K562 (cell line): ENCODE data around the gene SIM2. TPM values are rescaled to one million over a fixed set of nuclear protein-coding genes. Genes with fewer than 3 reads are reported as not detected.

Experiments
- ATAC-seq: fragments of 200-7000 bp; cut with Tn5 transposase; 3 replicates; pipeline ENCODE4 v1.9.1; 2020; ENCODE audit warnings: moderate library complexity
- BruUV-seq: library from RNA; stranded (reverse); fragments of 400-500 nt; replicated peaks from 2 replicates; lab custom pipeline; 2021; lab: Mats Ljungman, UMichigan
- CTCF ChIA-PET: fragments of 300-600 bp; formaldehyde crosslinking; extraction: SDS; loops from one replicate; lab custom pipeline; 2021; ENCODE audit warnings: low intra/inter-chr PET ratio; lab: Yijun Ruan, JAX
- POLR2A ChIA-PET: fragments of 300-600, 350-650 bp; sonication (Branson Sonifier 250); formaldehyde crosslinking; extraction: SDS; loops from one replicate; lab custom pipeline; 2021; ENCODE audit warnings: antibody characterized with exemption, inconsistent platforms; lab: Yijun Ruan, JAX
- DNase-seq, 4 experiments: peaks; one replicate each; pipeline versions ENCODE4 v3.0.0 to v3.0.0-alpha.2; 2011 to 2018; ENCODE audit warnings: low spot score in 3 of 4, mixed read lengths in 3 of 4; ENCODE audit errors: extremely low read depth in 1 of 4
- FAIRE-seq: peaks from 2 replicates; lab custom pipeline; 2011; peaks lifted over from hg19 to GRCh38; lab: Jason Lieb, UNC
- H2AFZ ChIP-seq: 2 replicates; pipeline ENCODE4 v1.6.0; 2011; ENCODE audit warnings: low read depth, low read length, control low read depth, inconsistent platforms
- H3K27ac ChIP-seq: fragments of 200-600 bp; 3 replicates; pipeline ENCODE4 v1.8.0; 2011; ENCODE audit warnings: low read depth, mild to moderate bottlenecking, control low read depth, inconsistent platforms, low read length, moderate library complexity, mixed read lengths; ENCODE audit errors: extremely low read depth
- H3K27me3 ChIP-seq, 2 experiments: fragments of 300-600 bp in 1 of 2; 2 replicates in 1 of 2; 3 replicates in 1 of 2; pipeline versions ENCODE4 v1.6.0 to v1.8.0; 2011; ENCODE audit warnings: inconsistent platforms in 2 of 2, low read length in 2 of 2, mild to moderate bottlenecking in 1 of 2, mixed read lengths in 1 of 2, moderate library complexity in 1 of 2; ENCODE audit not compliant: control insufficient read depth in 2 of 2, insufficient read depth in 2 of 2
- H3K36me3 ChIP-seq: fragments of 300-600 bp; 3 replicates; pipeline ENCODE4 v1.8.0; 2011; ENCODE audit warnings: mild to moderate bottlenecking, low read length, inconsistent platforms; ENCODE audit not compliant: control insufficient read depth, insufficient read depth
- H3K4me1 ChIP-seq, 2 experiments: fragments of 200-600 bp in 1 of 2; replicated peaks in 1 of 2; 2 replicates in 1 of 2; 3 replicates in 1 of 2; pipeline versions ENCODE4 v1.5.1 to v1.8.0; 2011; ENCODE audit warnings: inconsistent platforms in 2 of 2, low read length in 2 of 2, mild to moderate bottlenecking in 1 of 2, mixed read lengths in 1 of 2, moderate library complexity in 1 of 2; ENCODE audit not compliant: control insufficient read depth in 2 of 2, insufficient read depth in 2 of 2
- H3K4me2 ChIP-seq: 2 replicates; pipeline ENCODE4 v1.6.1; 2011; ENCODE audit warnings: low read length, control low read depth, inconsistent platforms, mixed read lengths; ENCODE audit not compliant: insufficient read depth
- H3K4me3 ChIP-seq: fragments of 200-600 bp; sonication (generic), shearing (Covaris generic); 2 replicates; pipeline ENCODE4 v1.5.1; 2016; ENCODE audit warnings: control low read depth, inconsistent platforms
- H3K79me2 ChIP-seq: fragments of 200-600 bp; 3 replicates; pipeline ENCODE4 v1.8.0; 2011; ENCODE audit warnings: low read length, inconsistent platforms; ENCODE audit not compliant: control insufficient read depth, insufficient read depth
- H3K9ac ChIP-seq, 2 experiments: 2 replicates each; pipeline versions ENCODE4 v1.6.0 to v1.6.1; 2011; ENCODE audit warnings: low read depth in 2 of 2, low read length in 2 of 2, control low read depth in 1 of 2, inconsistent platforms in 1 of 2, mild to moderate bottlenecking in 1 of 2, mixed read lengths in 1 of 2; ENCODE audit not compliant: insufficient read depth in 1 of 2
- H3K9me1 ChIP-seq: one replicate; pipeline ENCODE4 v1.6.0; 2011; ENCODE audit warnings: inconsistent platforms, mild to moderate bottlenecking, low read length, moderate library complexity; ENCODE audit not compliant: control insufficient read depth, insufficient read depth
- H3K9me3 ChIP-seq: replicated peaks from 2 replicates; pipeline ENCODE4 v1.5.1; 2011; ENCODE audit warnings: low read depth, low read length, inconsistent platforms; ENCODE audit not compliant: control insufficient read depth, insufficient read depth
- H4K20me1 ChIP-seq: replicated peaks from 2 replicates; pipeline ENCODE4 v1.6.1; 2011; ENCODE audit warnings: low read length, inconsistent platforms, mixed read lengths; ENCODE audit not compliant: control insufficient read depth, insufficient read depth
- GABPA ChIP-seq: fragments of 200-800 bp; sonication (Bioruptor generic); conservative IDR thresholded peaks from 2 replicates; pipeline ENCODE4 v1.6.1; 2016; ENCODE audit warnings: low read depth, missing genetic modification characterization, missing compliant biosample characterization
- KLF1 ChIP-seq: fragments of 450-650 bp; IDR thresholded peaks from 2 replicates; pipeline ENCODE4 v1.6.1; 2016; ENCODE audit warnings: missing genetic modification characterization, missing compliant biosample characterization
- NFYB ChIP-seq: IDR thresholded peaks from 2 replicates; pipeline ENCODE4 v1.6.1; 2011; ENCODE audit warnings: mild to moderate bottlenecking, moderate library complexity; ENCODE audit not compliant: insufficient read length; ENCODE audit errors: extremely low read depth
- POLR3G ChIP-seq: IDR thresholded peaks from 2 replicates; pipeline ENCODE4 v1.6.1; 2011; ENCODE audit not compliant: insufficient read length, insufficient replicate concordance; ENCODE audit errors: extremely low read depth
- POU5F1 ChIP-seq: fragments of 150-350 bp; IDR thresholded peaks from 2 replicates; pipeline ENCODE4 v1.6.1; 2014; ENCODE audit warnings: borderline replicate concordance, low read length, low read depth, mild to moderate bottlenecking; ENCODE audit not compliant: partially characterized antibody
- SMAD1 ChIP-seq: fragments of 150-350 bp; IDR thresholded peaks from 2 replicates; pipeline ENCODE4 v1.6.1; 2014; ENCODE audit warnings: low read length, low read depth; ENCODE audit not compliant: partially characterized antibody
- SOX6 ChIP-seq: fragments of 450-650 bp; IDR thresholded peaks from 2 replicates; pipeline ENCODE4 v1.6.1; 2014; ENCODE audit warnings: mild to moderate bottlenecking
- WGBS: fragments of 100-300 bp; shearing (Covaris generic); methylation state at CpG from one replicate; pipeline ENCODE4 v1.1.6; 2016; ENCODE audit warnings: low coverage, mixed read lengths; ENCODE audit not compliant: insufficient coverage; ENCODE audit errors: missing lambda C conversion rate; 5-methylcytosine and 5-hydroxymethylcytosine counted together
- in situ Hi-C: fragments of 300-500 bp; cut with MboI; formaldehyde crosslinking; loops from 4 replicates; pipeline ENCODE4 v1.15.0; 2018; ENCODE audit warnings: inconsistent platforms, mixed read lengths
- intact Hi-C: fragments of 100-400 bp; cut with micrococcal nuclease; formaldehyde crosslinking; loops from 2 replicates; pipeline ENCODE4 v1.14.2; 2022
- polyA plus RNA-seq, 8 experiments: library from polyadenylated mRNA; depleted of rRNA in 4 of 8; stranded (reverse) in 5 of 8; unstranded in 3 of 8; fragments of >200 nt; fragmentation: Nextera tagmentation in 2 of 8; fragmentation: Illumina TruSeq in 1 of 8; extraction: Ambion mirVana in 2 of 8; extraction: Trizol in 1 of 8; gene quantifications; 2 replicates each; pipeline versions ENCODE4 v1.2.1 to v1.2.3, GENCODE V29; 2011 to 2014; ENCODE audit warnings: inconsistent platforms in 1 of 8, missing spikeins in 1 of 8
- total RNA-seq, 7 experiments: library from RNA; depleted of rRNA in 6 of 7; stranded (reverse); fragments of >200 nt in 6 of 7; fragmentation: Illumina TruSeq in 2 of 7; extraction: Trizol in 2 of 7; gene quantifications; 2 replicates each; pipeline versions ENCODE4 v1.2.1 to v1.2.3, GENCODE V29; 2011 to 2021; ENCODE audit warnings: low replicate concordance in 1 of 7
- TF ChIP-seq, protein P1 (sequence below): IDR thresholded peaks from 2 replicates; pipeline ENCODE4 v1.6.1; 2011; ENCODE audit not compliant: insufficient read length; ENCODE audit errors: extremely low read depth
- TF ChIP-seq, protein P2 (sequence below): fragments of 450-650 bp; IDR thresholded peaks from 2 replicates; pipeline ENCODE4 v1.7.1; 2018; ENCODE audit warnings: mild to moderate bottlenecking, low read depth; ENCODE audit not compliant: partially characterized antibody
- TF ChIP-seq, protein P3 (sequence below): fragments of 200-800 bp; sonication (Bioruptor generic); IDR thresholded peaks from 2 replicates; pipeline ENCODE4 v1.6.1; 2017; ENCODE audit warnings: missing genetic modification characterization, missing compliant biosample characterization
- TF ChIP-seq, protein P4 (sequence below), 2 experiments: fragments of 450-650 bp in 1 of 2; sonication (generic) in 1 of 2; formaldehyde crosslinking; conservative IDR thresholded peaks; 2 replicates each; pipeline versions ENCODE4 v1.4.0 to v1.8.1; 2020 to 2022; ENCODE audit warnings: mild to moderate bottlenecking in 1 of 2, missing genetic modification reagents in 1 of 2
- TF ChIP-seq, protein P5 (sequence below): fragments of 450-650 bp; IDR thresholded peaks from 2 replicates; pipeline ENCODE4 v1.6.1; 2017; ENCODE audit warnings: antibody characterized with exemption

Gene SIM2
- total and polyA plus RNA-seq, 9 of the 15 experiments (the other 6 are each of a cell fraction or from before 2014, with no cell fraction given) = 0.07 to 0.11 (median 0.08) TPM; not detected in 6

DNA sequence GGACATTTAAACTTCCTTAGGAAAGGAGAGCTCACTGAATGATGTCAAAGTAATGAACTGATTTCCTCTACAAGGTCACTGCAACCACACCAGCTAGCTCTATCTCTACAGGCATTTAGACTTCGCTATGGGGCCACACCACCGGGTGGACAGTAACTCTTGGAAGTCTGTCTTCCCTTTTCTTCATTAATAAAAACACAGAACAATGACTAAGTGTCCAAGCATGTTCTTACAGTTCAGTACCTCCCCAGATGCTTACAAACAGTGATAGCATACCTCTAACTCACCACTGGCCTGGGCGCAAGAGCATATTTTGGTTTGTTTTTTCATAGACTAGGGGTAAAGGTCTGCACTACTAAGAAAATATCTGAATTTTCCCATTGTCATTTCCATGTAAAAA, 54.6 kb downstream of the SIM2 start:
- H3K79me2 ChIP-seq = no peaks in the 10 kb centered on the region
- 44% methylated on average over 3 of the region's 3 CpGs for WGBS
- ChIA-PET CTCF (no interaction called here), POLR2A (interaction anchor here (0.6 to 1.4 kb wide), 3 partner anchors 8 to 24 kb away, joined by 3 to 4 read pairs (median 3); no protein-coding TSS in a partner anchor)
- no peak for DNase-seq
- H3K4me2 ChIP-seq = no peak overlapping the region
- BruUV-seq = no TSS peak
- H3K9me3 ChIP-seq = no peaks in the 10 kb centered on the region
- no peaks in the 10 kb centered on the region for H3K9me1 ChIP-seq
- FAIRE-seq = no peak
- no peak overlapping the region for H3K27ac ChIP-seq
- H3K4me3 ChIP-seq = no peak overlapping the region
- no peaks in the 10 kb centered on the region for H3K4me1 ChIP-seq
- 0 out of 3 replicates have a peak, but pooled peaks cover 6% of the 10 kb centered on the region for H3K36me3 ChIP-seq
- H3K9ac ChIP-seq = no peak overlapping the region
- no peaks in the 10 kb centered on the region for H3K27me3 ChIP-seq
- ATAC-seq = no peak
- no peaks in the 10 kb centered on the region for H4K20me1 ChIP-seq
- H2AFZ ChIP-seq = no peak overlapping the region
- intact Hi-C loops = no loop called here
- in situ Hi-C loops = no loop called here
- TF ChIP-seq SOX6 = no peak
- no peak for TF ChIP-seq POU5F1
- TF ChIP-seq, protein P1, sequence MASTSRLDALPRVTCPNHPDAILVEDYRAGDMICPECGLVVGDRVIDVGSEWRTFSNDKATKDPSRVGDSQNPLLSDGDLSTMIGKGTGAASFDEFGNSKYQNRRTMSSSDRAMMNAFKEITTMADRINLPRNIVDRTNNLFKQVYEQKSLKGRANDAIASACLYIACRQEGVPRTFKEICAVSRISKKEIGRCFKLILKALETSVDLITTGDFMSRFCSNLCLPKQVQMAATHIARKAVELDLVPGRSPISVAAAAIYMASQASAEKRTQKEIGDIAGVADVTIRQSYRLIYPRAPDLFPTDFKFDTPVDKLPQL = no peak
- TF ChIP-seq SMAD1 = no peak
- TF ChIP-seq, protein P2, sequence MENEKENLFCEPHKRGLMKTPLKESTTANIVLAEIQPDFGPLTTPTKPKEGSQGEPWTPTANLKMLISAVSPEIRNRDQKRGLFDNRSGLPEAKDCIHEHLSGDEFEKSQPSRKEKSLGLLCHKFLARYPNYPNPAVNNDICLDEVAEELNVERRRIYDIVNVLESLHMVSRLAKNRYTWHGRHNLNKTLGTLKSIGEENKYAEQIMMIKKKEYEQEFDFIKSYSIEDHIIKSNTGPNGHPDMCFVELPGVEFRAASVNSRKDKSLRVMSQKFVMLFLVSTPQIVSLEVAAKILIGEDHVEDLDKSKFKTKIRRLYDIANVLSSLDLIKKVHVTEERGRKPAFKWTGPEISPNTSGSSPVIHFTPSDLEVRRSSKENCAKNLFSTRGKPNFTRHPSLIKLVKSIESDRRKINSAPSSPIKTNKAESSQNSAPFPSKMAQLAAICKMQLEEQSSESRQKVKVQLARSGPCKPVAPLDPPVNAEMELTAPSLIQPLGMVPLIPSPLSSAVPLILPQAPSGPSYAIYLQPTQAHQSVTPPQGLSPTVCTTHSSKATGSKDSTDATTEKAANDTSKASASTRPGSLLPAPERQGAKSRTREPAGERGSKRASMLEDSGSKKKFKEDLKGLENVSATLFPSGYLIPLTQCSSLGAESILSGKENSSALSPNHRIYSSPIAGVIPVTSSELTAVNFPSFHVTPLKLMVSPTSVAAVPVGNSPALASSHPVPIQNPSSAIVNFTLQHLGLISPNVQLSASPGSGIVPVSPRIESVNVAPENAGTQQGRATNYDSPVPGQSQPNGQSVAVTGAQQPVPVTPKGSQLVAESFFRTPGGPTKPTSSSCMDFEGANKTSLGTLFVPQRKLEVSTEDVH = no peak
- TF ChIP-seq, protein P3, sequence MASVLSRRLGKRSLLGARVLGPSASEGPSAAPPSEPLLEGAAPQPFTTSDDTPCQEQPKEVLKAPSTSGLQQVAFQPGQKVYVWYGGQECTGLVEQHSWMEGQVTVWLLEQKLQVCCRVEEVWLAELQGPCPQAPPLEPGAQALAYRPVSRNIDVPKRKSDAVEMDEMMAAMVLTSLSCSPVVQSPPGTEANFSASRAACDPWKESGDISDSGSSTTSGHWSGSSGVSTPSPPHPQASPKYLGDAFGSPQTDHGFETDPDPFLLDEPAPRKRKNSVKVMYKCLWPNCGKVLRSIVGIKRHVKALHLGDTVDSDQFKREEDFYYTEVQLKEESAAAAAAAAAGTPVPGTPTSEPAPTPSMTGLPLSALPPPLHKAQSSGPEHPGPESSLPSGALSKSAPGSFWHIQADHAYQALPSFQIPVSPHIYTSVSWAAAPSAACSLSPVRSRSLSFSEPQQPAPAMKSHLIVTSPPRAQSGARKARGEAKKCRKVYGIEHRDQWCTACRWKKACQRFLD = no peak
- no peak for TF ChIP-seq KLF1
- TF ChIP-seq, protein P4, sequence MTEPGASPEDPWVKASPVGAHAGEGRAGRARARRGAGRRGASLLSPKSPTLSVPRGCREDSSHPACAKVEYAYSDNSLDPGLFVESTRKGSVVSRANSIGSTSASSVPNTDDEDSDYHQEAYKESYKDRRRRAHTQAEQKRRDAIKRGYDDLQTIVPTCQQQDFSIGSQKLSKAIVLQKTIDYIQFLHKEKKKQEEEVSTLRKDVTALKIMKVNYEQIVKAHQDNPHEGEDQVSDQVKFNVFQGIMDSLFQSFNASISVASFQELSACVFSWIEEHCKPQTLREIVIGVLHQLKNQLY (CRISPR knock-in tag; conservative IDR thresholded peaks at IDR 0.05) = no peak
- TF ChIP-seq, protein P5, sequence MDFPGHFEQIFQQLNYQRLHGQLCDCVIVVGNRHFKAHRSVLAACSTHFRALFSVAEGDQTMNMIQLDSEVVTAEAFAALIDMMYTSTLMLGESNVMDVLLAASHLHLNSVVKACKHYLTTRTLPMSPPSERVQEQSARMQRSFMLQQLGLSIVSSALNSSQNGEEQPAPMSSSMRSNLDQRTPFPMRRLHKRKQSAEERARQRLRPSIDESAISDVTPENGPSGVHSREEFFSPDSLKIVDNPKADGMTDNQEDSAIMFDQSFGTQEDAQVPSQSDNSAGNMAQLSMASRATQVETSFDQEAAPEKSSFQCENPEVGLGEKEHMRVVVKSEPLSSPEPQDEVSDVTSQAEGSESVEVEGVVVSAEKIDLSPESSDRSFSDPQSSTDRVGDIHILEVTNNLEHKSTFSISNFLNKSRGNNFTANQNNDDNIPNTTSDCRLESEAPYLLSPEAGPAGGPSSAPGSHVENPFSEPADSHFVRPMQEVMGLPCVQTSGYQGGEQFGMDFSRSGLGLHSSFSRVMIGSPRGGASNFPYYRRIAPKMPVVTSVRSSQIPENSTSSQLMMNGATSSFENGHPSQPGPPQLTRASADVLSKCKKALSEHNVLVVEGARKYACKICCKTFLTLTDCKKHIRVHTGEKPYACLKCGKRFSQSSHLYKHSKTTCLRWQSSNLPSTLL = no peak
- no peak for TF ChIP-seq NFYB
- TF ChIP-seq POLR3G = no peak
- TF ChIP-seq GABPA = no peak
